HUDEP-2 (cell line): ENCODE results near the gene PLD2.

Experiments
- DNase-seq, 76 experiments: peaks; one replicate each; lab custom pipeline; 2025; ENCODE audit not compliant: unreplicated experiment in 76 of 76; lab: John Stamatoyannopoulos, UW

PLD2 gene

DNA sequence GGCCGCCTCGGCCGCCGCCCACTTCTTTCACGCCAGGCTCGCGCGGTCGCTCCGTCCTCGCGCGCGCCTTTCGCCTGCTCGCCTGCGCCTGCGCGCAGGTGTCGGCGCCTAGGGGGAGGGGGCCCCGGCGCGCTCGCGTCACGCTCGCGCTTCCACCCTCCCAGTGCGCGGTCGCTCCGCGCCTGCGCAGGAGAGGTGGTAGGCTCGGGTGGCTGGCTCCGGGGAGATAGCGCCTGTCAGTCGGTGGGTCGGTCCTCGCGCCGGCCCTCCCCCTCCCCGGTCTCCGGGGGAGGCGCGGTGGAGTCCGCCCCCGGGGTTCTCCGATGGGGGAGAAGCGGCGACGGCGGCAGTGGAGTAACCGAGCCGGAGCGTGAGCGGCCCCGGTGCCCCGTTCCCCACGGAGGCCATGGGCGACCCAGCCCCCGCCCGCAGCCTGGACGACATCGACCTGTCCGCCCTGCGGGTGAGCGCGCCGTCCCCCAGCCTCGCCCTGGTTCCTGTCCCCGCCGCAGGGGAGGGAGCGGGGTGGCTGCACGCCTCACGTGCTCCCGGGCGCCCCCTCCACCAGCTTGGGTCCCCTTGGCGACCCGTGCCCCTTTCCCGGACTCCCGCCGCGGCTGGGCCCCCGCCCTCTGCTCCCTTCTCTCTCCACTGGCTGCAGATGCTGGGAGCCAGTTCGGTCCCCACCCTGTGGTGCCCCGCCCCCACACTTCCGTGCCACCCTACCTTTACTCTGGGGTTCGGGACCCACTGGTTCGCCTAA is 26.4 kb downstream of the PLD2 start, which contains the start of gene MINK1:
Gene MINK1 (plus strand): TSS at position 163 of the 763 bp plus-strand sequence. CDS start 244 bp downstream, at position 407.
- DNase-seq = peak in 72 of 76 experiments; percentile 40 to 93 (median 86)

DNA sequence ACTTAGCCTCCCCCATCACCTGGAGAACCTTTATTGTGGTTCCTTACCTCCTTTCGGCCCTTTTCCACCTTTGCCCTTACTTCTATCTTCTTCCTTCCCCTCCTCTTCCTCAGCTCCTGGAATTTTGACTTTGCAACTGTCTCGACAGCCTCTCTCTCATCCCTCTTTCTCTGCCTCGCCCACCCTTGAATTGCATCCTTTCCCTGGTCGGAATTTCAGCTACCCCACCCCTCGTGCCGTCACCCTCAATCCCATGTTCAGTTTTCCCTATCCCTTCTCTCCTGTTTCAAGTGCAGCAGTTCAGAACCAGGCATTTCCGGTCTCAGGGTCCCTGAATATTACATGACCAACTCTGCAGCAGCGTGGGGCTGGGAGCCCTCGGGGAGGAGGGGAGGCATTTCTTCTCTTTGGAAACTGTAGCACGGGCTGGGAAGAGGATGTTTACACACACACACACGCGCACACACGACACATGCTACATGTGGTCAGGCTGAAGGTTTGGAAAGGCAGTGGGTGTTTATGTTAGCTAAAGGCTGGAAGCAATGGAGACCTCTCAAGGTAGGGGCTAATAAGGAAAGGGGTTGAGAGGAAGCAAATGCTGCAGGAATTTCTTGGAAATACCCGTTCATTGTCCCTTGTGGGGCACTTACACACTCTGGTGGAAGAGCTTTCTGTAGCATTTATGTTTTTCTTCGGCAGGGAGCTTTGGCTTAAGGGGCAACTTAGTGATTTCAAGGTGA is 27.2 kb downstream of the PLD2 start:
- no peak for DNase-seq

DNA sequence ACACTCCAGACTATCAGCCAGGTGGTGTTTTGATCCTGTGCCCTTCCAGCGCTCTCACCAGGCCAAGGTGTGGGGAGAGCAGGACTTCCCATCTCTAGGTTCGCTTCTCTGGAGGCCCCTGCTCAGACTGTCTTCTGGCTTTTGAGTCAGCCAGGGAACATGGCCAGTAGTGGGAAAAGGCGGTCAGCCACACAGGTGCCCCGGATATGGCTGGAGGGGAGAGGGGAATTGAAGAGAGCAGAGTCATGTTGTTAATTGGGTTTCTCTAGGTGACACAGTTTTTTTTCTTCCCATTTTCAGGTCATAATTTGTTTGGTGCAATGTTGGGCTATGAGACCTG is 27.7 kb downstream of the PLD2 start:
- DNase-seq = no peak

DNA sequence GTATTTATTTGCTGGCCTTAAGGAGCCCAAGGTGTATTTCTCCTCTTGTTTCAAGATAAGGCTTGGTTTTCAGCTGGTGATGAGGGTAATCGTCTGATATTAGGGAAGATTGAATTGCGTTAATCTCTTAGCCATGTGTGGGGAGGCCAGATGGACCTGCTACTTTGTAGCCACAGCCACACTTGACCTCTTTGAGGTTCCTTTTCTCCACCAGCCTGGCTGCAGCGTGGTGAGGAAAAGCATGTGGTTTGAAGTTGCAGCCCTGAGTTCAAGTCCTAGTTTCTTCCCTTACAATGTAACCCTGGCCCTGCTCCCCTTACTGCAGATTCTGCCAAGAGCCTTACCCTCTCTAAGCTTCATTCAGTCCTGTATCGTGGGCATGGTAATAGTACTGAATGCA is 29.3 kb downstream of the PLD2 start:
- DNase-seq = no peak

DNA sequence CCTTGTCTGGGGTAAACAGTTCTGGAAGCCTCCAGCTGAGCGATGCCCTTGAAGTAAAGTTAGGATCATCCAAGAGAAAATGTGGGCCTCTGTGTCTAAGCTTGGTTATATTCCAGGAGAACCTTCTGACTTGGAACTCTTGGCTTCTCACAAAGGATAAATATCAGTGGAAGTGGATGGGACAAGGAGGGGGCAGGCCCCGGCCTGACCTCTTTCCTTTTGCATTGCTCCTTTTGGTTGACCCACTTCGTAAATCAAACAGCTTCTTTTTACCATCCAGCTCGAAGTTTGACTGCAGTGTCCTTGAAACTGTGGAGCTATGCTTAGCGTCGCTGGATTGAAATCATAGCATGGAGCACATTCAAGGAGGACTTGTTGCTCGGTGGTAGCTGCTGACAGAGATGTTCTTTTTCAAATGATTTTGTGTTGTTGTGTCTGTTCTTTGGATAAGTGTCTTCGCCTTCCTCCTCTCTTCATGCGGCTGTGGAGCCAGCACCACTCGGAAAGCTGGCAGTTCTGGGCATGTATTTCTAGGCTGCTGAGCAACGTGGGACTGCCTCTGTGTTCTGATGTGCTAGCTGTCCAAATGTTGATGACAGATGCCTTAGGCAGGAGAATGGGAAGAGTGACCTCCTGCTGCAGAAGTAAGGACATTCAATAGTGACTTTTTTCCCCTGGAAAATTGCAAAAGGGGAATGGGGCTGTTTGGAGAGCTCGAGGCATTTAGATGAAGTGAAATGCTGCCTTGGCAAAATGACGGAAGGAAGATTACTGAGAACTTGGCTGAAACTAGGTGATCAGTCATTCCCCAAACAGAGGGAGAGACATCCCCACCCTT is 30.7 kb downstream of the PLD2 start:
- no peak for DNase-seq

DNA sequence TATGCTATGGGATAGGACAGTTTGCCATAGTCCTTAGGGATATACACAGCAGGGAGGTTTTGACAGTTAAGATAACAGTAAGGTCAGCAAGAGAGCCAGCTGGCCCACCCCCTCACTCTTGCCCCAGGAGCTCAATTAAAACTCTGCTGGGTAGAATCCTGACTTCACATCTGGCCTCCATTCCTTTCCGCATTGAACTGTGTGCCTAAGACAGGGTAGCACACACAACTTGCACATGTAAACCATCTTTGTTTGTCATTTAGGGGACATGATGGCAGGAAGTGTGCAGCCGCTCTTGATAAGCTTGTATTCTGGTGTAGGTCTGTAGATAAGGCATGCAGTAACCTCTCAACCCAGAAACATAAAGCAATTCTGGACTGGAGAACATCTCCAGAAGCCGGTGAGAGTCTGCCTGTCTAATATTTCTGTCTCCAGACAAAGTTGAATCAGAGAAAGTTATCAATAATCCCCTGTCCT is 31.4 kb downstream of the PLD2 start:
- peak in 37 of 76 experiments; percentile 6 to 57 (median 23) for DNase-seq

DNA sequence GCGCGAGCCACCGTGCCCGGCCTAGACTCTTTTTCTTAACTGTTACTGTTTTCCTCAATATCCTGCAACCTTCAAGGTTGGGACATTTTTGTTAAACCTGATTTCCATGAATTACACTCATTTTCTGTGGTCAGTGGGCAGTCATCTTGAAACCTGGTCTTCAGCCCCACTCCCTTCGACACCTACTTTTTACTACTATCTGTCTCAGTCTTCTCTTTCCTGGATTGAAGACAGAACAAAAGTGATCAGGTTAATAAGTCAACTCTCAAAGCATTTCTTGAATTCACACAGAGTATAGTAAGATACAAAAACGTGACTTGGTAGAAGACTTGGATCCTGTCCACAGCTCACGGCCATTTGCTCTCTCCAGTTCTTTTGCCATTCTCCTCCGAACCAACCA is 32.3 kb downstream of the PLD2 start:
- no peak for DNase-seq

DNA sequence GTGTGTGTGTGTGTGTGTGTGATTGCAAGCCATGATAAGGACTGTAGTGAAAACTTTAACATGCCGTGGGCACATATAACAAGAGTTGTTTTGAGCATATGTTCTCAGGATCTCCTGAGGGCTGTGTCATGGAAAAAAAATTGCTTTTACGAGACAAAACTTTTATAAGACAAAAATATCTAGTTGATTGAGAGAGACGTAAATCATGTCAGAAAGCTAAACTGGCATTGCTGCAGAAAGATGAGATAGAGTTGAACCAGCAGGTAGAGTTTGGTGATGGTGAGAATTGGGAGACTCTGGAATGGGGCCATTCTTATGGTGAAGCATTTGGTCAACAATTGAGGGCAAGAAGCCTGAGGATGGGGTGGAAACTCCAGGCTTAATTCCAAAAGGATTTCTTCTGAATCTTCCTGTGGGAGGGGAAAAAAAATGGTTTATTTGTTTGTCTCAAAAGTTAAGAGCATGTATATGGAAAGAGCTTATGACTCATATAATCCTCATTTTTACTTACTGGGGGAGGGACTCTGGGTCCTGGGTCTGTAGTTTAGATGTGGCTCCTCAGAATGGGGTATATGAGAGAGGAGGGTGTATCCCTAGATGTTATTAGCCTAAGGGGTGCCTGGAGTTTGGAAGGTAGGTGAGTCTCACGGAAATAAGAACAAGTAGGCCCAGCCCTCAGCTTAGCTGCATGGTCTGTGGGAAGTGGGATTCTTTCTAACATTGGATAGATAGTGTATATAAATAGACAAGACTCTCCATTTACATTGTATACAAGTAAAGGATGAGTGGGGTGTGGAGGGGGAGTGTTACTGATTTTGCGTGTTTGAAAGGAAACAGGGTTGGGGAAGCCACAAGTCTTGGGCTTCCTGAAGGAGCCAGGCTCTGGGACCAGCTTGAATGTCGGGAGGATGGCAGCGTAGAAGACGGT is 33.3 kb downstream of the PLD2 start:
- no peak for DNase-seq

DNA sequence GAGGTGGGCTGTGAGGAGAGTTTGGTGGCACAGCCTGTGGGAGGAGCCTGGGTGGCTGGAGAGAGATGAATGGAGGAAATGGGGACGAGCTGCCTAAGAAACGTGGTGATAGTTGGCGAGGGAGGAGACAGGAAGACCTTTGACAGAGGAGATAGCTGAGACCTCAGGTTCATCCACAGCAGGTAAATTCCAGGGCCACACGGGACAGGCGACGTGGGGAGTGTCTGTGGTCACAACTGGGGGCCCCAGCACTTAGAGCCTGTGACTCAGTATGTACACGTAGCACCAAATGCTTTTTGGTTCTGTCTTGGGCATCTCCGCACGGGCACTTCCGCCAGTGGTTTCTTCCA is 33.9 kb downstream of the PLD2 start:
- DNase-seq = no peak

DNA sequence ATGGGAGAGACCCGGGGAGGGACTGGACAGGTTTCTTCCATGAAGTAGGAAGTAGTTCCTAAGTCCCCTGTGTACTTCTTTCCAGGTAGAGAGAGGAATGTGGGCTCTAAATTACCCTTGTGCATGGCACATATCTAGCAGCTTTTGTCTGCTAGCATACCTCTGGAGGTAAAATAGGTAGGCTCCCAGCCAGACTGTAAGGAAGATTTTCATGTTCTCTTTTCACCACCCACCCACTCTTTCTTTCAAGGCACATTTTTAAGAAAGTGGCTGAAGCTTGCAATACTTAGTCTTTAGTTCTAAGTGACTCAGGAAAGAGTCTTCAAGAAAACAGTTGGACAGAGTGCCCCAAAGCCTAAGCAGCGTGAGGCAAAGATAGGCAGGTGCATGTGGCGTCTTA is 35.4 kb downstream of the PLD2 start:
- DNase-seq = no peak

DNA sequence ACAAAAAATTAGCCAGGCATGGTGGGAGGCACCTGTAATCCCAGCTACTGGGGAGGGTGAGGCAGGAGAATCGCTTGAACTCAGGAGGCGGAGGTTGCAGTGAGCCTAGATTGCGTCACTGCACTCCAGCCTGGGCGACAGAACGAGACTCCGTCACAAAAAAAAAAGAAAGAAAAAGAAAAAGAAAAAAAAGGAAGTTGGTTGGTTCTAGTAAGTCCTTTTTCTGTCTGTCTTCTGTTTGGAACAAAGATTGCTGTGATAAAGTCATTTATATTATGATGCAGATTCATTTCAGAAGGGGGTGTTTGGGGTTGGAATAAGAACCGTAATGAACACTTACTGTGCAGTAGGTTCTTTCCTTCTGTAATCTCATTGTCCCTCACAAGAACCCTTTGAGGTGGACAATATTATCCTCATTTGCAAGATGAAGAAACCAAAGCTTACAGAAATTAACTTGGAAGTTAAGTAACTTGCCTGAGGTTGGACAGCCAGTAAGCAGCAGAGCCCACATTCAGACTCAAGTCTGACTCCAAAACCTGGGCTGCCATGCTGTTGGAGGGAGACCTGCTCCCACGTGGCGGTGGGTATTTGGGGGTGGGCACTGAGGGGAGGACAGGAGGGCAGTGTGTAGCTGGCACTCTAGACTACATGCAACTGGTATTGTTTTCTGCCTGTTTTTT is 36.5 kb downstream of the PLD2 start:
- DNase-seq = no peak

DNA sequence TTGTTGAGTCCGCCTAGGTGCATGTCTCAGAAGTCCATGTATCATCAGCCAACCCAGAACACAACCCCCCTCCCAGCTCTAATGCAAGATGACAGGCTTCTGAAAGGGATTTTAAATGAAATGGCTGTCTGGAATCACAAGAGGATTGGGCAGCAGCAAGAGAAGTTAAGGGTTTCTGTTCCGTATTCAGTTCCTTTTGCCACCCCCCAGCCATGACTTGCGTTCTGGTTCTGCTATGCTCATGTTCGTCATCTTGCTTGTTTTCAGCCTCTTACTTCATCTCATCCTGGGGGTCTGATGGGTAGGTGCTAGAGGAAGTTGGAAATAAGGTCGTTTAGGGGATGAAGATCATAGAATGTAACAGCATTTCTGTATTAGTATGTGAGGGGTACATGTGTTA is 38.2 kb downstream of the PLD2 start:
- DNase-seq = no peak

DNA sequence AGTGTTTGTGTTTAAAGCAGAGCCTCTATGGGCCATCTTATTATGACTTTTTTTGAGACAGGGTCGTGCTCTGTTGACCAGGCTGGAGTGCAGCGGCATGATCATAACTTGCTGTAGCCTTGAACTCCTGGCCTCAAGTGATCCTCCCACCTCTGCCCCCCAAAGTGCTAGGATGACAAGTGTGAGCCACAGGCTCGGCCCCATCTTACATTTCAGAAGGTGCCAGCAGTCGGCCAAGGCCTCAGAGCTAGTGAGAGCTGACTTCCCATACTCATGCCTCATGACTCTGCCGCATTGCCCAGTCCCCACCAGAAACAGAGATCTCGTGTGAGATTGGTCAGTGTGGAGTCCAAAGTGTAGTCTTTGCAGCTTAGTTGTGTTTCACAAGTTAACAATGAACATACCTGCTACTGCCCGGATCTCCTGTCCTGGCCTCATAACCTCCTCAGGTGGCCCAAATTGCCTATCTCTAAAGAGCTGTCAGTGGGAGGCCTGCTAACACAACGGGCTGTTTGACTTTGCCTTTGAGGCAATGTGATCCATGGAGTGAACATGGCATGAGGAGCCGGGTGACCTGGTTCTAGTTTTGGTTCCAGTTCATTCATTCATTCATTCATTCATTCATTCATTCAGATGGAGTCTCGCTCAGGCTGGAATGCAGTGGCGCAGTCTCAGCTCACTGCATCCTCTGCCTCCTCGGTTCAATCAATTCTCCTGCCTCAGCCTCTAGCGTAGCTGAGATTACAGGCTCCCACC is 39.9 kb downstream of the PLD2 start:
- DNase-seq = no peak

DNA sequence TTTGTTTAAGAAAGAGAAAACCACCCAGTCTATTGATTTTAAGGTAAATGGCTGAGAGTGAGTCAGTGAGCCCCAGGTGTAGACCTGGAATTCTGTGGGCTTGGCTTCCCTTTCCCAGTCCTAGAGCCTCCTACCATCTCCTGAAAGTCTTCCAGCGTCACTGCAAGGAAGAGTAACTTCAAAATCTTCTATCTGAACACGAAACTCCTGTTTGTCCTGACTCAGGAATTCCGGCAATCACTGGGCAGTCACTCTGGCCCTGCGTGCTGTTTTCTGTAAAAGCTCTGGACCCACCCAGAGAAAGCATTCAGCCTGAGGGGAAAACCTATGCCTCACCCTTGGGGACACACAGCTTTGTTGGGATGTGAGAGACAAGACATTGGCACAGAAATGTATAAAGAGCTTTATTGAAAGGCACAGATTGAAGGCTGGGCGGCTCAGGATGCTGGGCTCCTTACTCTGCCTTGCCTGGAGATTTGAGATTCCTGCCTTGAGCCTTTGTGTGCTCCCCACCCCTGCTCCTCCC is 42.1 kb downstream of the PLD2 start:
- DNase-seq = no peak

DNA sequence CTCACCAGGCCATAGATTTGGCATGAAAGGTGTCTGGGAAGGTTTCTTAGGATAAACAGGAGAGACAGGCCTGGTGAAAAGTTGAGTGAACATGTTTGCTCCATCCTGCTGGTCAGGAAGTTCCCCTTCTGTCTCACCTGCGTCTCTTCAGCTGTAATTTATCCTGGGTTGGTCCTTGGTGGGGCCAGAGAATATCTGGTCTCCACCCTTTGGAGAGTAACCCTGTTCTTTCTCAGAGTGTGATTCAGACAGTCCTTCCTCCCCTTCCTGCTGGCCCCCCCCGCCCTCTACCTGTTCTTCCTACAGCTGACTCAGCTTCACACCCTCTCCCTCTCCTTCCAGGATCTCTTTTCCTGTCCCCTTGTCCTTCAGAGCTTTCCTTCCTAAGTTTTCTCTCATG is 43.3 kb downstream of the PLD2 start:
- DNase-seq = no peak

DNA sequence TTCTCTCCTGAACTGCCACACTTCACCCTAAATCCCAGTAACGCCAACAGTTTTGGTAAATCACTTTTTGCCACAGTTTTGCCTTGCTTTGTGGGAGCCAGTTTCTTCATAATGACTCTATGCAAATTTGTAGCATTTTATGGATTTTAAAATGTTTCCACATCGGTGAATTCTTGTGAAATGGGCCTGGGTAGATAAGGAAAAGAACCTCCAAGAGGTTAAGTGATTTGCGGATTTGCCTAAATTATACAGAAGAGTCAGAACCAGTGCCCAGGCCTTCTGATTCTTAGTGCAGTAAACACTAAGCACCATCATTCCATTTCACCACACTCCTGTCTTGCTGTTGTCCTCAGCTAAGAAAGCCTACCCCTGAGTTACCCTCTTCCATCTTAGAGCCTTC is 44.1 kb downstream of the PLD2 start:
- DNase-seq = no peak

DNA sequence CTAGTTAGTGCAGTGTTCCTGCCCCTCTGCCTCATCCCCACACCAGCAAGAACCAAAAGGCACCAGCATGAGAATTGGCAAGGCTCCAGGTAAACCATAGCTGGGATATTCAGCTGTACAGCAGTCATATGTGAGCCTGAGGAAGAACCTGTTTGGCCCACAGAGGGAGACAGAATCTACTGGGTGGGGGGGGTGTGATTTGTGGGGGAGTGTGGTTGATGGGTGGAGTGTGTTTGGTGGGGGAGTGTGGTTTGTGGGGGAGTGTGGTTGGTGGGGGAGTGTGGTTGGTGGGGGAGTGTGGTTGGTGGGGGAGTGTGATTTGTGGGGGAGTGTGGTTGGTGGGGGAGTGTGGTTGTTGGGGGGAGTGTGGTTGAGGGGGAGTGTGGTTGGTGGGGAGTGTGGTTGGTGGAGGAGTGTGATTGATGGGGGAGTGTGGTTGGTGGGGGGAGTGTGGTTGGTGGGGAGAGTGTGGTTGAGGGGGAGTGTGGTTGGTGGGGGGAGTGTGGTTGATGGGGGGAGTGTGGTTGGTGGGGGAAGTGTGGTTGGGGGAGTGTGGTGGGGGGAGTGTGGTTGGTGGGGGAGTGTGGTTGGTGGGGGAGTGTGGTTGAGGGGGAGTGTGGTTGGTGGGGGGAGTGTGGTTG is 45.7 kb downstream of the PLD2 start:
- peak in 9 of 76 experiments; percentile 4 to 31 (median 13) for DNase-seq

DNA sequence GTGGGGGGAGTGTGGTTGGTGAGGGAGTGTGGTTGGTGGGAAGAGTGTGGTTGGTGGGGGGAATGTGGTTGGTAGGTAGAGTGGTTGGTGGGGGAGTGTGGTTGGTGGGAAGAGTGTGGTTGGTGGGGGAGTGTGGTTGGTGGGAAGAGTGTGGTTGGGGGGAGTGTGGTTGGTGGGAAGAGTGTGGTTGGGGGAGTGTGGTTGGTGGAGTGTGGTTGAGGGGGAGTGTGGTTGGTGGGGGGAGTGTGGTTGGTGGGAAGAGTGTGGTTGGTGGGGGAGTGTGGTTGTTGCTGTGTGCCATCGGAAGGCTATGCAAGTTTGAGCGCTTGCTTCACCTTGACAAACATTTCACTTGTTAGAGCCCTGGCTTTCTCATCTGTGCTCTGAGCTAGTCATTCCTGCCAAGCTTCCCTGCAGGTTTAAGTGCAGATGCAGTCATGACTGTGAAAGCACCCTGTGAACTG is 46.3 kb downstream of the PLD2 start:
- no peak for DNase-seq
